SK-N-MC (cell line): Measurements from ENCODE around the gene APOBEC3G.

Source experiments
- DNase-seq: peaks from one replicate; pipeline ENCODE4 v3.0.0-alpha.2; 2011; ENCODE audit warnings: low read depth, low spot score
- H3K27ac ChIP-seq: fragments of 200-600 bp; sonication (generic); 2 replicates; pipeline ENCODE4 v1.5.1; 2016; ENCODE audit warnings: mixed run types
- H3K36me3 ChIP-seq: fragments of 200-600 bp; sonication (generic); 2 replicates; pipeline ENCODE4 v1.6.1; 2017; ENCODE audit warnings: antibody characterized with exemption, low read length, mixed read lengths; ENCODE audit not compliant: insufficient read depth
- H3K4me3 ChIP-seq: fragments of 200-600 bp; sonication (generic); 2 replicates; pipeline ENCODE4 v1.5.1; 2016
- H3K9ac ChIP-seq: fragments of 200-600 bp; sonication (generic); 2 replicates; pipeline ENCODE4 v1.8.0; 2017; ENCODE audit warnings: mixed run types, mixed read lengths; ENCODE audit not compliant: insufficient read length
- H3K9me3 ChIP-seq: fragments of 200-600 bp; sonication (generic); 2 replicates; pipeline ENCODE4 v1.6.1; 2017; ENCODE audit warnings: low read depth, mild to moderate bottlenecking, antibody characterized with exemption, low read length, moderate library complexity, mixed read lengths
- EZH2 ChIP-seq: fragments of 200-600 bp; sonication (generic); IDR thresholded peaks from one replicate; pipeline ENCODE4 v1.6.1; 2017; ENCODE audit warnings: antibody characterized with exemption
- FOXP2 ChIP-seq: optimal IDR thresholded peaks from 2 replicates; pipeline ENCODE3; 2011; ENCODE audit warnings: mild to moderate bottlenecking, moderate library complexity; ENCODE audit not compliant: insufficient read depth; ENCODE audit errors: extremely low read length, control extremely low read depth
- POLR2AphosphoS5 ChIP-seq: IDR thresholded peaks from 2 replicates; pipeline ENCODE4 v1.6.1; 2012; ENCODE audit warnings: mild to moderate bottlenecking, low read depth, low read length, borderline replicate concordance

The APOBEC3G gene

GRCh38 chr22:39115570-39115969 lies 38.5 kb downstream of the APOBEC3G start:
- H3K4me3 ChIP-seq: no peak overlapping the region
- no peaks in the 10 kb centered on the region for H3K36me3 ChIP-seq
- TF ChIP-seq EZH2 (no peak), POLR2AphosphoS5 (no peak), FOXP2 (no peak)
- no peaks in the 10 kb centered on the region for H3K9me3 ChIP-seq
- H3K27ac ChIP-seq: no peak overlapping the region
- no peak for DNase-seq
- no peak overlapping the region for H3K9ac ChIP-seq

GRCh38 chr22:39115977-39116621 lies 39.0 kb downstream of the APOBEC3G start:
- DNase-seq: no peak
- H3K9ac ChIP-seq: no peak overlapping the region
- H3K27ac ChIP-seq: no peak overlapping the region
- H3K4me3 ChIP-seq: no peak overlapping the region
- TF ChIP-seq POLR2AphosphoS5 (no peak), EZH2 (no peak), FOXP2 (no peak)
- no peaks in the 10 kb centered on the region for H3K36me3 ChIP-seq
- no peaks in the 10 kb centered on the region for H3K9me3 ChIP-seq

DNA sequence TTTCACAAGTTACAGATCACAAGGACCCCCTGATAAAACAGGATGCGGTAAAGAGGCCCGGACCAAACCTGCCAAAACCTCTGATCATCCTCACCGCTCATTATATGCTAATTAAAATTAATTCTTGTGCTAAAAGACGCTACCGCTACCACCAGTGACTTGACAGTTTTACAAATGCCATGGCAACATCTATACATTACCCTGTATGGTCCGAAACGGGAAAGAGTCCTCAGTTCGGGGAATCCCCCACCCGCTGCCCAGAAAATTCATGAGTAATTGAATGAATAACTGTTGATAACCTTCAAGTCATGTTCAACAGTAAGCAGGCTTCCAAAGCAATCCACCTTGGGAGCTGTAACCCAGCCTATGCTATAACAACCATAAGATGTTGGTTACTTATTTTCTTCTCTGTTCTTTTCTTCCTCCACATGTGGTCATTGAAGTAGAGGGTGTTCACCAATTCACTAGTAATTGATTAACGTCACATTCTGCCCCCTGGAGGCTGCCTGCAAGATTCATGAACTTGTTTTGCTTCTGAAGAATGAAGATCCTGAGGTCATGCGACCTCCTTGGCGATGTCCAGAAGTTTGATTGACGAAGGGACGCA lies 40.6 kb downstream of the APOBEC3G start:
- no peak overlapping the region for H3K27ac ChIP-seq
- H3K9me3 ChIP-seq: no peaks in the 10 kb centered on the region
- TF ChIP-seq EZH2 (no peak), POLR2AphosphoS5 (no peak), FOXP2 (no peak)
- no peak overlapping the region for H3K4me3 ChIP-seq
- no peaks in the 10 kb centered on the region for H3K36me3 ChIP-seq
- peak; percentile 22 for DNase-seq
- no peak overlapping the region for H3K9ac ChIP-seq

DNA sequence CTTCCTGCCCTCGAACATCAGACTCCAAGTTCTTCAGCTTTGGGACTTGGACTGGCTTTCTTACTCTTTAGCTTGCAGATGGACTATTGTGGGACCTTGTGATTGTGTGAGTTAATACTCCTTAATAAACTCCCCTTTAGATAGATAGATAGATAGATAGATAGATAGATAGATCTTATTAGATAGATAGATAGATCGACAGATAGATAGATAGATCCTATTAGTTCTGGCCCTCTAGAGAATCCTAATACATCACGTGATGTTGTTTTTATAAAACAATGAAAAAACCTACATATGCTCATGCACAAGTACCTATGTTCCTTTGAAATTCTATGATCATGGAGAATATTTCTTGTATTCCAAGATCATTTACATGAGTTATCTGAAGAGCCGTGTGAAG lies 43.9 kb downstream of the APOBEC3G start:
- H3K36me3 ChIP-seq: no peaks in the 10 kb centered on the region
- H3K9me3 ChIP-seq: no peaks in the 10 kb centered on the region
- no peak overlapping the region for H3K27ac ChIP-seq
- no peak for TF ChIP-seq POLR2AphosphoS5
- no peak for TF ChIP-seq FOXP2
- TF ChIP-seq EZH2: no peak
- no peak for DNase-seq
- H3K4me3 ChIP-seq: no peak overlapping the region
- H3K9ac ChIP-seq: no peak overlapping the region

GRCh38 chr22:39122772-39123470 lies 45.8 kb downstream of the APOBEC3G start:
- TF ChIP-seq EZH2: no peak
- no peak for TF ChIP-seq FOXP2
- TF ChIP-seq POLR2AphosphoS5: no peak
- Histone ChIP-seq H3K36me3 (no peaks in the 10 kb centered on the region), H3K4me3 (no peak overlapping the region), H3K9me3 (no peaks in the 10 kb centered on the region), H3K27ac (no peak overlapping the region), H3K9ac (no peak overlapping the region)
- DNase-seq: no peak

DNA sequence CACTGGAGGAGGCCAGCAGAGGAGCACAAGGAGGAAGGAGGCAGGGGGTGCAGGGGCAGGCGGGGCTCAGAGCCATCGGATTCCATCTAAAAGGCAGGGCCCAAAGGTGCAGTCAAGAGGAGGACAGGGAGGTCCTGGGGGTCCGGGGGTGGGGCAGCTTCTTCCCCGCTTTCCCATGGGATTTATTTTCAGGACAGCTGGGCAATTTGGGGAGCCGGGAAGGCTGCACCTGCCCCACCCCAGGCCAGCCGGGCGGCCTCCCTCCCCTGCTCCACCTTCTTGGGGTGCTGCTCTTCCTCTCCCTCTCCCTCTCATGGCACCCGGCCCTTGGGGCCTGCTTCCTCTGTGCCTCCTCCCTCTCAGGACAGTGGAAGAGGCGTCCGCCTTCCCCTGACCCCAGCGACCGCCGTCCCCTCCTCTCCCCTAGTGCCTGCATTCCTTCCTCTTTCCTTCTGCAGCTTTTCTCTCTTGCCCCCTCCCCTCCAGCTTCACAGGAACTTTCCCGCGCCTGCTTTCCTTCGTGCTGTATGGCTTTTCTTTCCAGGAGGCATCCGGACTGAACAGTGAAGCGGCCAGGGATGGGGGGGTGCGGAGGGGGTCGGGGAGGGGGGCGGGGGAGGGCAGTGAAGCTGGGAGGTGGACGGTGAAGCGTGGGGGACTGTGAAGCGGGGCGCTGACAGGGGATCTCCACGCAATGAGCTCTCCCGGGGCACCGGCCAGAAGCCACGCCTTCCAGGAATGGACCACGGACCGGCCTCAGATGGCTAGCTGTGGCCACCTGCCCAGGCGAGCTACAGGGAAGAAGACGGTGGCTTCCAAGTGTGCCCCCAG lies 46.9 kb downstream of the APOBEC3G start:
- H3K9ac ChIP-seq: no peak overlapping the region
- H3K9me3 ChIP-seq: no peaks in the 10 kb centered on the region
- H3K27ac ChIP-seq: no peak overlapping the region
- no peak for DNase-seq
- no peak overlapping the region for H3K4me3 ChIP-seq
- TF ChIP-seq EZH2 (no peak), POLR2AphosphoS5 (no peak), FOXP2 (no peak)
- H3K36me3 ChIP-seq: no peaks in the 10 kb centered on the region

GRCh38 chr22:39125622-39126021 lies 48.5 kb downstream of the APOBEC3G start:
- H3K9ac ChIP-seq: no peak overlapping the region
- no peaks in the 10 kb centered on the region for H3K9me3 ChIP-seq
- no peak overlapping the region for H3K27ac ChIP-seq
- H3K36me3 ChIP-seq: no peaks in the 10 kb centered on the region
- no peak overlapping the region for H3K4me3 ChIP-seq
- no peak for DNase-seq
- TF ChIP-seq EZH2 (no peak), FOXP2 (no peak), POLR2AphosphoS5 (no peak)

DNA sequence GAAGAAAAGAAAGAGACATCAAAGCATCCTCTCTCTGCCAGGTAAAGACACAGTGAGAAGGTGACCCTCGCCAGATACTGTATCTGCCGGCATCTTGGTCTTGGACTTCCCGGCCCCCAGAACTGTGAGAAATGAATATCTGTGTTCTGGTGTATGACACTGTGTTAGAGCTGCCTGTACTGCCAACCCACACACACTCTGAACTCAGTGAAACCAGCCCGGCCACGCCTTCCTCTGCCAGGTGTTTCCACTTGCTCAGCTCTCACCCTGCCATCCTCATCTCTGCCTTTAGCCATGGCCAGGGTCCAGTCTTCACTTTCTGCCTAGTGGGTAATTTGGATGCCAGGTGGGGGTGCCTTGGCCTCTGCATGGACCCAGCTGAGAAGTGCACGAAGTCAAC lies 51.4 kb downstream of the APOBEC3G start:
- TF ChIP-seq POLR2AphosphoS5 (no peak), EZH2 (no peak), FOXP2 (no peak)
- H3K36me3 ChIP-seq: no peaks in the 10 kb centered on the region
- no peaks in the 10 kb centered on the region for H3K9me3 ChIP-seq
- no peak overlapping the region for H3K4me3 ChIP-seq
- no peak overlapping the region for H3K9ac ChIP-seq
- no peak overlapping the region for H3K27ac ChIP-seq
- DNase-seq: no peak
